ENCODE results near the gene LRP1B. TPM values are rescaled to one million over a fixed set of nuclear protein-coding genes. Genes with fewer than 3 reads are reported as not detected.

The LRP1B gene
- total RNA-seq, 2 donors from 2014 or later: 0.79 to 1.8 TPM

GRCh38 chr2:141468761-141469160 is 662.1 kb downstream of the LRP1B start:
- no peaks in the 10 kb centered on the region for H3K36me3 ChIP-seq (ENCODE audit: control insufficient read depth, insufficient read depth, low read length)
- H3K36me3 Mint-ChIP-seq (ENCODE audit: low read depth): no peaks in the 10 kb centered on the region
- no peaks in the 10 kb centered on the region for H3K27me3 ChIP-seq (ENCODE audit: control insufficient read depth, insufficient read depth, low read length, poor library complexity, severe bottlenecking)
- no peak overlapping the region for H3K4me3 Mint-ChIP-seq
- H3K27ac ChIP-seq (ENCODE audit: low read depth, low read length): no peak overlapping the region
- H3K4me1 Mint-ChIP-seq: peaks cover 28% of the 10 kb centered on the region
- H3K4me3 ChIP-seq (ENCODE audit: low read length): no peak overlapping the region
- TF ChIP-seq CTCF (conservative IDR thresholded peaks at IDR 0.05): no peak
- DNase-seq: no peak
- peaks cover 9% of the 10 kb centered on the region for H3K4me1 ChIP-seq (ENCODE audit: control insufficient read depth, insufficient read depth, low read length)
- H3K9ac ChIP-seq (ENCODE audit: extremely low read depth, low read length, poor library complexity, severe bottlenecking): no peak overlapping the region
- no peaks in the 10 kb centered on the region for H3K27me3 Mint-ChIP-seq (ENCODE audit: insufficient read depth)
- H3K27ac Mint-ChIP-seq: no peak overlapping the region
- no peaks in the 10 kb centered on the region for H3K9me3 ChIP-seq (ENCODE audit: control insufficient read depth, low read length)
- no peaks in the 10 kb centered on the region for H3K9me3 Mint-ChIP-seq
- 76 to 86% methylated on average over 5 to 6 of the region's 6 CpGs for WGBS, 2 experiments (ENCODE audit: insufficient coverage in 1 of 2, insufficient read length in 1 of 2)

- WGBS, 2 experiments (ENCODE audit: insufficient coverage in 1 of 2, insufficient read length in 1 of 2): 95% methylated on average over 1 of the region's 1 CpG; no CpG with 5 or more reads in 1 of the 2 experiments
- Mint-ChIP-seq H3K27me3 (ENCODE audit: insufficient read depth) (no peaks in the 10 kb centered on the region), H3K27ac (no peak overlapping the region), H3K4me3 (no peak overlapping the region), H3K4me1 (peaks cover 26% of the 10 kb centered on the region), H3K36me3 (ENCODE audit: low read depth) (no peaks in the 10 kb centered on the region), H3K9me3 (no peaks in the 10 kb centered on the region)
- no peak for TF ChIP-seq CTCF (conservative IDR thresholded peaks at IDR 0.05)
- Histone ChIP-seq H3K36me3 (ENCODE audit: control insufficient read depth, insufficient read depth, low read length) (no peaks in the 10 kb centered on the region), H3K4me3 (ENCODE audit: low read length) (no peak overlapping the region), H3K9me3 (ENCODE audit: control insufficient read depth, low read length) (no peaks in the 10 kb centered on the region), H3K27me3 (ENCODE audit: control insufficient read depth, insufficient read depth, low read length, poor library complexity, severe bottlenecking) (no peaks in the 10 kb centered on the region), H3K27ac (ENCODE audit: low read depth, low read length) (no peak overlapping the region), H3K4me1 (ENCODE audit: control insufficient read depth, insufficient read depth, low read length) (peaks cover 3% of the 10 kb centered on the region), H3K9ac (ENCODE audit: extremely low read depth, low read length, poor library complexity, severe bottlenecking) (no peak overlapping the region)
- no peak for DNase-seq
Measured at GRCh38 chr2:141467331-141467730, 663.5 kb downstream of the LRP1B start.

- Mint-ChIP-seq H3K36me3 (ENCODE audit: low read depth) (no peaks in the 10 kb centered on the region), H3K4me1 (peaks cover 26% of the 10 kb centered on the region), H3K27ac (peak overlapping the region; percentile 62), H3K4me3 (no peak overlapping the region), H3K27me3 (ENCODE audit: insufficient read depth) (no peaks in the 10 kb centered on the region), H3K9me3 (no peaks in the 10 kb centered on the region)
- no peak for DNase-seq
- peaks cover 3% of the 10 kb centered on the region for H3K4me1 ChIP-seq (ENCODE audit: control insufficient read depth, insufficient read depth, low read length)
- H3K27ac ChIP-seq (ENCODE audit: low read depth, low read length): no peak overlapping the region
- no peak overlapping the region for H3K4me3 ChIP-seq (ENCODE audit: low read length)
- no peaks in the 10 kb centered on the region for H3K9me3 ChIP-seq (ENCODE audit: control insufficient read depth, low read length)
- no peak for TF ChIP-seq CTCF (conservative IDR thresholded peaks at IDR 0.05)
- no peaks in the 10 kb centered on the region for H3K36me3 ChIP-seq (ENCODE audit: control insufficient read depth, insufficient read depth, low read length)
- no peak overlapping the region for H3K9ac ChIP-seq (ENCODE audit: extremely low read depth, low read length, poor library complexity, severe bottlenecking)
- H3K27me3 ChIP-seq (ENCODE audit: control insufficient read depth, insufficient read depth, low read length, poor library complexity, severe bottlenecking): no peaks in the 10 kb centered on the region
Measured at GRCh38 chr2:141464995-141465394, 665.8 kb downstream of the LRP1B start.
